Measurements from ENCODE around the gene USP36. TPM values are rescaled to one million over a fixed set of nuclear protein-coding genes. Genes with fewer than 3 reads are reported as not detected.

USP36 gene
- total RNA-seq, 3 donors from 2014 or later: 50.2 to 58.8 (median 55.4) TPM

DNA sequence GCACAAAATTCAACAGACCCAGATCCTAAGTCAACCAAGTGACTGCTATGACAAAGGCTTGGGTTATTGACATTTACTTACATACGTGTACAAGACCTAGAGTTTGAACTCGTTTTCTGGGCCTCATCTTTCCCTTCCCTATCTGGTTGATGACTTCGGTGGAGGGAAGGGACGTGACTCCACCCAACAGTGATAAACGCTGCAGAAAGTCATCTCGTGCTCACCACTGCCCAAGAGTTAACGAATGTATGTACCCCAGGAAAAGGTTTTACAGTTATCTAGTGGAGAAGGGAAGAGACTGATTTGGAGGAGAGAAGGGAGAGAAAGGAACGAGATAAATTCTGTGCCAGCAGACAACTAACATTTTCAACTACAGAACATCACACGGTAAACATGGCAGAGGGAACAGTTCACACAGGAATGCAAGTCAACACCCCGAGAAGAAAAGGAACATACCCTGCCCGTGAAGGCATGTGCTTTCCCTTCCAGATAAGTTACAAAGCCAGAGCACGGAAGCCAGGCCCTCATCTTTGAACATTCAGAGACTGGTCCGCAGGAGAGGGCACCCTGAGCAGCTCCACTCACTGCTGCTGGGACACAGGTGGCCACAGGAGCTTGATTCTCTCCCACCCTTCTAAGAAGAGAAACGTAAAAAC is 44.6 kb downstream of the USP36 start:
- H3K36me3 ChIP-seq: no peaks in the 10 kb centered on the region
- no peak for DNase-seq (ENCODE audit: low spot score in 2 of 2)
- H3K9me3 ChIP-seq: no peaks in the 10 kb centered on the region

DNA sequence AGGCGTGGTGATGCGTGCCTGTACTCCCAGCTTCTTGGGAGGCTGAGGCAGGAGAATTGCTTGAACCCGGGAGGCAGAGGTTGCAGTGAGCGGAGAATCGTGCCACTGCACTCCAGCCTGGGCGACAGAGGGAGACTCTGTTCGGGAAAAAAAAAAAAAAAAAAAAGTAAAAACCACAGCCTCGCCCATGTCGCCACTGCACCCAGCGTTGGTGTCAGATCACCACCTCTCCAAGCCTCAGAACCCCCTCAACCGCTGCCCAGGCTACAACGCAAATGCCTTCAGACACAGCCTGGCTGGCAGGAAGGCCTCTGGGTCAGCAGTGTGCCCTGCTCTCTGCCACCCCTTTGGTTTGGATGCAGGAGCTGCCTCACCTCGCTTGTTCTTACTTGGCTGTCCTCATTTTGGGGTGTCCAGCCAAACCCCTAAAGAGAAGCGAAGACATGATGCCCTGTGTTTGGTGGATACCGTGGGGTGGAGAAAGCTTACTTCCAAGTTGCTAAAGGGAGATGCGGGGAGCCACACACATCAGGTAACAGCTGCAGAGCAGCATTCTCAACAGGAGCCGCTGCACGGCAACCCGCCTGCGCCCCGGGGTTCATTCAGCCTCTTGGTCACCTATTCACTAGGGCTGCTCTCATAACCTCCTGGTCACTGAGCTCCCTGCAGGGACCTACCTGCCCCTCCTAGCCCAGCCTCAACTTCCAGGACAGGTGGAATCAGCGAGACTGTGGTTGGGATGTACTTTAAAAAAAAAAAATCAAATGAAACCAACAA is 45.6 kb downstream of the USP36 start:
- no peak for TF ChIP-seq CTCF (IDR thresholded peaks at IDR 0.05)
- TF ChIP-seq POLR2AphosphoS5 (IDR thresholded peaks at IDR 0.05): no peak
- no peak for TF ChIP-seq POLR2A (IDR thresholded peaks at IDR 0.05)
- Histone ChIP-seq H3K4me3 (no peak overlapping the region), H3K36me3 (no peaks in the 10 kb centered on the region), H3K9me3 (no peaks in the 10 kb centered on the region), H3K4me1 (no peaks in the 10 kb centered on the region), H3K27ac (no peak overlapping the region), H3K27me3 (no peaks in the 10 kb centered on the region)
- DNase-seq (ENCODE audit: low spot score in 2 of 2): no peak
- intact Hi-C loops (cut with DNase I; ENCODE audit: low total_unique reads): no loop called here

More for the DNA sequence above, 44.6 kb downstream of the USP36 start:
- no peak overlapping the region for H3K27ac ChIP-seq
- intact Hi-C loops (cut with DNase I; ENCODE audit: low total_unique reads): no loop called here
- no peaks in the 10 kb centered on the region for H3K4me1 ChIP-seq
- TF ChIP-seq POLR2A (IDR thresholded peaks at IDR 0.05) (no peak), CTCF (IDR thresholded peaks at IDR 0.05) (no peak), POLR2AphosphoS5 (IDR thresholded peaks at IDR 0.05) (no peak)
- no peak overlapping the region for H3K4me3 ChIP-seq
- H3K27me3 ChIP-seq: no peaks in the 10 kb centered on the region

- intact Hi-C loops (cut with DNase I; ENCODE audit: low total_unique reads): no loop called here
- Histone ChIP-seq H3K4me1 (no peaks in the 10 kb centered on the region), H3K9me3 (no peaks in the 10 kb centered on the region), H3K4me3 (no peak overlapping the region), H3K27me3 (no peaks in the 10 kb centered on the region), H3K36me3 (no peaks in the 10 kb centered on the region), H3K27ac (no peak overlapping the region)
- no peak for TF ChIP-seq POLR2A (IDR thresholded peaks at IDR 0.05)
- TF ChIP-seq CTCF (IDR thresholded peaks at IDR 0.05): no peak
- no peak for TF ChIP-seq POLR2AphosphoS5 (IDR thresholded peaks at IDR 0.05)
- no peak for DNase-seq (ENCODE audit: low spot score in 2 of 2)
Measured at GRCh38 chr17:78794399-78794798, 46.2 kb downstream of the USP36 start.

GRCh38 chr17:78793968-78794367 is 46.6 kb downstream of the USP36 start:
- Histone ChIP-seq H3K4me1 (no peaks in the 10 kb centered on the region), H3K27me3 (no peaks in the 10 kb centered on the region), H3K27ac (no peak overlapping the region), H3K9me3 (no peaks in the 10 kb centered on the region), H3K36me3 (no peaks in the 10 kb centered on the region), H3K4me3 (no peak overlapping the region)
- intact Hi-C loops (cut with DNase I; ENCODE audit: low total_unique reads): no loop called here
- TF ChIP-seq CTCF (IDR thresholded peaks at IDR 0.05) (no peak), POLR2A (IDR thresholded peaks at IDR 0.05) (no peak), POLR2AphosphoS5 (IDR thresholded peaks at IDR 0.05) (no peak)
- no peak for DNase-seq (ENCODE audit: low spot score in 2 of 2)

DNA sequence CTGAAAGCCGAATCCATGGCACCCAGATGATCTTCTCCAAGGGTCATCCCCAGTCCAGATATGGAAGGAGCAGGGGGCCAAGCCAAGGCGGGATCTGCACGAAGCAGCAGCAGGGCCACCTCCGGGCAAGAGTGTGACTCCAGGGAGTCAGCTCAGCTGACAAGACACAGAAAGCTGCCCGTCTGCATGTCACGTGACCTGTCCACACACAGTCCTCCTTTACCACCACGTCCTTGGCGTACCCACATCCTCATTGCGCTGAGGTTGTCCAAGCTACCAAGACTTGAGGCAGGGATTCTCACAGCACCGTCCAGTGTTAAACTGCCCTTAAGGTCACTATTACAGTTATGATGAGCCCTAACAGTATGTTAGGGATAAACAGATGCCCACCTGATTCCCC is 47.2 kb downstream of the USP36 start:
- intact Hi-C loops (cut with DNase I; ENCODE audit: low total_unique reads): no loop called here
- Histone ChIP-seq H3K36me3 (no peaks in the 10 kb centered on the region), H3K27ac (no peak overlapping the region), H3K27me3 (no peaks in the 10 kb centered on the region), H3K4me3 (no peak overlapping the region), H3K4me1 (no peaks in the 10 kb centered on the region), H3K9me3 (no peaks in the 10 kb centered on the region)
- TF ChIP-seq POLR2A (IDR thresholded peaks at IDR 0.05) (no peak), CTCF (IDR thresholded peaks at IDR 0.05) (no peak), POLR2AphosphoS5 (IDR thresholded peaks at IDR 0.05) (no peak)
- no peak for DNase-seq (ENCODE audit: low spot score in 2 of 2)

All from breast epithelium (tissue), 4 donors.